ENCODE results near the gene CBX3. TPM values are rescaled to one million over a fixed set of nuclear protein-coding genes. Genes with fewer than 3 reads are reported as not detected.

The CBX3 gene
- total RNA-seq, 1 experiment from 2014 or later, result 232 TPM

DNA sequence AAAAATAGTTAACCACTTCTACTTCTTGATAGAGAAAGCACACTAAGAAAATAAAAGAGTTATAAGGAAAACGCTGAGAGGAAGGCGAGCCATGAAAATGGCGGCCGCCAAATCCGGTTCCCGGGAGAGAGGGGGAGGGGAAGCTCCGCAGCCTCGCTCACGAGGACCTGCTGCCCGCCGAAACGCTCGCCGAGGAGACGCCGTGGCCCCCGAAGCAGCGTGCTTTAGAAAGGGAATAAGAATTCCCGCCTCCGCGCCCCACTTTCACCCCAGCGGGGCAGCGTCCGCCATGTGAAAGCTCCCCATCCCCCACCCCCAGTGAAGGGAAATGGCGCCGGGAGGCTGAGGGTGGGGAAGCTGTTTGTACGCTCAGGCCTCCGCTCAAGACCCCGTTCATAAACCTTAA lies 1.5 kb upstream of the CBX3 start (continued):
- TF ChIP-seq FOXK1 (CRISPR knock-in tag; IDR thresholded peaks at IDR 0.05), result no peak
- TF ChIP-seq, protein P1, sequence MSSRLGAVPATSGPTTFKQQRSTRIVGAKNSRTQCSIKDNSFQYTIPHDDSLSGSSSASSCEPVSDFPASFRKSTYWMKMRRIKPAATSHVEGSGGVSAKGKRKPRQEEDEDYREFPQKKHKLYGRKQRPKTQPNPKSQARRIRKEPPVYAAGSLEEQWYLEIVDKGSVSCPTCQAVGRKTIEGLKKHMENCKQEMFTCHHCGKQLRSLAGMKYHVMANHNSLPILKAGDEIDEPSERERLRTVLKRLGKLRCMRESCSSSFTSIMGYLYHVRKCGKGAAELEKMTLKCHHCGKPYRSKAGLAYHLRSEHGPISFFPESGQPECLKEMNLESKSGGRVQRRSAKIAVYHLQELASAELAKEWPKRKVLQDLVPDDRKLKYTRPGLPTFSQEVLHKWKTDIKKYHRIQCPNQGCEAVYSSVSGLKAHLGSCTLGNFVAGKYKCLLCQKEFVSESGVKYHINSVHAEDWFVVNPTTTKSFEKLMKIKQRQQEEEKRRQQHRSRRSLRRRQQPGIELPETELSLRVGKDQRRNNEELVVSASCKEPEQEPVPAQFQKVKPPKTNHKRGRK (CRISPR knock-in tag; IDR thresholded peaks at IDR 0.05; ENCODE audit: borderline replicate concordance), result no peak
- no peak for TF ChIP-seq SMAD3 (CRISPR knock-in tag; IDR thresholded peaks at IDR 0.05; ENCODE audit: borderline replicate concordance)
- no peak for TF ChIP-seq ZNF219 (CRISPR knock-in tag; IDR thresholded peaks at IDR 0.05; ENCODE audit: borderline replicate concordance)
- TF ChIP-seq, protein P2, sequence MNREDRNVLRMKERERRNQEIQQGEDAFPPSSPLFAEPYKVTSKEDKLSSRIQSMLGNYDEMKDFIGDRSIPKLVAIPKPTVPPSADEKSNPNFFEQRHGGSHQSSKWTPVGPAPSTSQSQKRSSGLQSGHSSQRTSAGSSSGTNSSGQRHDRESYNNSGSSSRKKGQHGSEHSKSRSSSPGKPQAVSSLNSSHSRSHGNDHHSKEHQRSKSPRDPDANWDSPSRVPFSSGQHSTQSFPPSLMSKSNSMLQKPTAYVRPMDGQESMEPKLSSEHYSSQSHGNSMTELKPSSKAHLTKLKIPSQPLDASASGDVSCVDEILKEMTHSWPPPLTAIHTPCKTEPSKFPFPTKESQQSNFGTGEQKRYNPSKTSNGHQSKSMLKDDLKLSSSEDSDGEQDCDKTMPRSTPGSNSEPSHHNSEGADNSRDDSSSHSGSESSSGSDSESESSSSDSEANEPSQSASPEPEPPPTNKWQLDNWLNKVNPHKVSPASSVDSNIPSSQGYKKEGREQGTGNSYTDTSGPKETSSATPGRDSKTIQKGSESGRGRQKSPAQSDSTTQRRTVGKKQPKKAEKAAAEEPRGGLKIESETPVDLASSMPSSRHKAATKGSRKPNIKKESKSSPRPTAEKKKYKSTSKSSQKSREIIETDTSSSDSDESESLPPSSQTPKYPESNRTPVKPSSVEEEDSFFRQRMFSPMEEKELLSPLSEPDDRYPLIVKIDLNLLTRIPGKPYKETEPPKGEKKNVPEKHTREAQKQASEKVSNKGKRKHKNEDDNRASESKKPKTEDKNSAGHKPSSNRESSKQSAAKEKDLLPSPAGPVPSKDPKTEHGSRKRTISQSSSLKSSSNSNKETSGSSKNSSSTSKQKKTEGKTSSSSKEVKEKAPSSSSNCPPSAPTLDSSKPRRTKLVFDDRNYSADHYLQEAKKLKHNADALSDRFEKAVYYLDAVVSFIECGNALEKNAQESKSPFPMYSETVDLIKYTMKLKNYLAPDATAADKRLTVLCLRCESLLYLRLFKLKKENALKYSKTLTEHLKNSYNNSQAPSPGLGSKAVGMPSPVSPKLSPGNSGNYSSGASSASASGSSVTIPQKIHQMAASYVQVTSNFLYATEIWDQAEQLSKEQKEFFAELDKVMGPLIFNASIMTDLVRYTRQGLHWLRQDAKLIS (CRISPR knock-in tag; IDR thresholded peaks at IDR 0.05; ENCODE audit: borderline replicate concordance), result no peak
- TF ChIP-seq, protein P3, sequence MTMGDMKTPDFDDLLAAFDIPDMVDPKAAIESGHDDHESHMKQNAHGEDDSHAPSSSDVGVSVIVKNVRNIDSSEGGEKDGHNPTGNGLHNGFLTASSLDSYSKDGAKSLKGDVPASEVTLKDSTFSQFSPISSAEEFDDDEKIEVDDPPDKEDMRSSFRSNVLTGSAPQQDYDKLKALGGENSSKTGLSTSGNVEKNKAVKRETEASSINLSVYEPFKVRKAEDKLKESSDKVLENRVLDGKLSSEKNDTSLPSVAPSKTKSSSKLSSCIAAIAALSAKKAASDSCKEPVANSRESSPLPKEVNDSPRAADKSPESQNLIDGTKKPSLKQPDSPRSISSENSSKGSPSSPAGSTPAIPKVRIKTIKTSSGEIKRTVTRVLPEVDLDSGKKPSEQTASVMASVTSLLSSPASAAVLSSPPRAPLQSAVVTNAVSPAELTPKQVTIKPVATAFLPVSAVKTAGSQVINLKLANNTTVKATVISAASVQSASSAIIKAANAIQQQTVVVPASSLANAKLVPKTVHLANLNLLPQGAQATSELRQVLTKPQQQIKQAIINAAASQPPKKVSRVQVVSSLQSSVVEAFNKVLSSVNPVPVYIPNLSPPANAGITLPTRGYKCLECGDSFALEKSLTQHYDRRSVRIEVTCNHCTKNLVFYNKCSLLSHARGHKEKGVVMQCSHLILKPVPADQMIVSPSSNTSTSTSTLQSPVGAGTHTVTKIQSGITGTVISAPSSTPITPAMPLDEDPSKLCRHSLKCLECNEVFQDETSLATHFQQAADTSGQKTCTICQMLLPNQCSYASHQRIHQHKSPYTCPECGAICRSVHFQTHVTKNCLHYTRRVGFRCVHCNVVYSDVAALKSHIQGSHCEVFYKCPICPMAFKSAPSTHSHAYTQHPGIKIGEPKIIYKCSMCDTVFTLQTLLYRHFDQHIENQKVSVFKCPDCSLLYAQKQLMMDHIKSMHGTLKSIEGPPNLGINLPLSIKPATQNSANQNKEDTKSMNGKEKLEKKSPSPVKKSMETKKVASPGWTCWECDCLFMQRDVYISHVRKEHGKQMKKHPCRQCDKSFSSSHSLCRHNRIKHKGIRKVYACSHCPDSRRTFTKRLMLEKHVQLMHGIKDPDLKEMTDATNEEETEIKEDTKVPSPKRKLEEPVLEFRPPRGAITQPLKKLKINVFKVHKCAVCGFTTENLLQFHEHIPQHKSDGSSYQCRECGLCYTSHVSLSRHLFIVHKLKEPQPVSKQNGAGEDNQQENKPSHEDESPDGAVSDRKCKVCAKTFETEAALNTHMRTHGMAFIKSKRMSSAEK (CRISPR knock-in tag; IDR thresholded peaks at IDR 0.05; ENCODE audit: borderline replicate concordance), result peak; percentile 78; the same call in 1 of the 2 replicates
- TF ChIP-seq, protein P4, sequence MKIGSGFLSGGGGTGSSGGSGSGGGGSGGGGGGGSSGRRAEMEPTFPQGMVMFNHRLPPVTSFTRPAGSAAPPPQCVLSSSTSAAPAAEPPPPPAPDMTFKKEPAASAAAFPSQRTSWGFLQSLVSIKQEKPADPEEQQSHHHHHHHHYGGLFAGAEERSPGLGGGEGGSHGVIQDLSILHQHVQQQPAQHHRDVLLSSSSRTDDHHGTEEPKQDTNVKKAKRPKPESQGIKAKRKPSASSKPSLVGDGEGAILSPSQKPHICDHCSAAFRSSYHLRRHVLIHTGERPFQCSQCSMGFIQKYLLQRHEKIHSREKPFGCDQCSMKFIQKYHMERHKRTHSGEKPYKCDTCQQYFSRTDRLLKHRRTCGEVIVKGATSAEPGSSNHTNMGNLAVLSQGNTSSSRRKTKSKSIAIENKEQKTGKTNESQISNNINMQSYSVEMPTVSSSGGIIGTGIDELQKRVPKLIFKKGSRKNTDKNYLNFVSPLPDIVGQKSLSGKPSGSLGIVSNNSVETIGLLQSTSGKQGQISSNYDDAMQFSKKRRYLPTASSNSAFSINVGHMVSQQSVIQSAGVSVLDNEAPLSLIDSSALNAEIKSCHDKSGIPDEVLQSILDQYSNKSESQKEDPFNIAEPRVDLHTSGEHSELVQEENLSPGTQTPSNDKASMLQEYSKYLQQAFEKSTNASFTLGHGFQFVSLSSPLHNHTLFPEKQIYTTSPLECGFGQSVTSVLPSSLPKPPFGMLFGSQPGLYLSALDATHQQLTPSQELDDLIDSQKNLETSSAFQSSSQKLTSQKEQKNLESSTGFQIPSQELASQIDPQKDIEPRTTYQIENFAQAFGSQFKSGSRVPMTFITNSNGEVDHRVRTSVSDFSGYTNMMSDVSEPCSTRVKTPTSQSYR (CRISPR knock-in tag; IDR thresholded peaks at IDR 0.05), result peak; percentile 46; the same call in 1 of the 2 replicates
- no peak for TF ChIP-seq JAZF1 (CRISPR knock-in tag; IDR thresholded peaks at IDR 0.05)
- no peak for TF ChIP-seq SMAD4 (CRISPR knock-in tag; IDR thresholded peaks at IDR 0.05)
- TF ChIP-seq JUN (CRISPR knock-in tag; IDR thresholded peaks at IDR 0.05), result no peak
- peak; percentile 76 for TF ChIP-seq ZNF121 (CRISPR knock-in tag; IDR thresholded peaks at IDR 0.05)
- peak; percentile 3; the same call in 1 of the 2 replicates for TF ChIP-seq HMGA2 (CRISPR knock-in tag; IDR thresholded peaks at IDR 0.05)
- TF ChIP-seq, protein P5, sequence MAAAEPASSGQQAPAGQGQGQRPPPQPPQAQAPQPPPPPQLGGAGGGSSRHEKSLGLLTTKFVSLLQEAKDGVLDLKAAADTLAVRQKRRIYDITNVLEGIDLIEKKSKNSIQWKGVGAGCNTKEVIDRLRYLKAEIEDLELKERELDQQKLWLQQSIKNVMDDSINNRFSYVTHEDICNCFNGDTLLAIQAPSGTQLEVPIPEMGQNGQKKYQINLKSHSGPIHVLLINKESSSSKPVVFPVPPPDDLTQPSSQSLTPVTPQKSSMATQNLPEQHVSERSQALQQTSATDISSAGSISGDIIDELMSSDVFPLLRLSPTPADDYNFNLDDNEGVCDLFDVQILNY (CRISPR knock-in tag; IDR thresholded peaks at IDR 0.05), result 0 out of 2 replicates have a peak, but pooled peaks have one; percentile 8
- TF ChIP-seq, protein P6, sequence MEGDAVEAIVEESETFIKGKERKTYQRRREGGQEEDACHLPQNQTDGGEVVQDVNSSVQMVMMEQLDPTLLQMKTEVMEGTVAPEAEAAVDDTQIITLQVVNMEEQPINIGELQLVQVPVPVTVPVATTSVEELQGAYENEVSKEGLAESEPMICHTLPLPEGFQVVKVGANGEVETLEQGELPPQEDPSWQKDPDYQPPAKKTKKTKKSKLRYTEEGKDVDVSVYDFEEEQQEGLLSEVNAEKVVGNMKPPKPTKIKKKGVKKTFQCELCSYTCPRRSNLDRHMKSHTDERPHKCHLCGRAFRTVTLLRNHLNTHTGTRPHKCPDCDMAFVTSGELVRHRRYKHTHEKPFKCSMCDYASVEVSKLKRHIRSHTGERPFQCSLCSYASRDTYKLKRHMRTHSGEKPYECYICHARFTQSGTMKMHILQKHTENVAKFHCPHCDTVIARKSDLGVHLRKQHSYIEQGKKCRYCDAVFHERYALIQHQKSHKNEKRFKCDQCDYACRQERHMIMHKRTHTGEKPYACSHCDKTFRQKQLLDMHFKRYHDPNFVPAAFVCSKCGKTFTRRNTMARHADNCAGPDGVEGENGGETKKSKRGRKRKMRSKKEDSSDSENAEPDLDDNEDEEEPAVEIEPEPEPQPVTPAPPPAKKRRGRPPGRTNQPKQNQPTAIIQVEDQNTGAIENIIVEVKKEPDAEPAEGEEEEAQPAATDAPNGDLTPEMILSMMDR (IDR thresholded peaks at IDR 0.05), result no peak
- TF ChIP-seq, protein P7, sequence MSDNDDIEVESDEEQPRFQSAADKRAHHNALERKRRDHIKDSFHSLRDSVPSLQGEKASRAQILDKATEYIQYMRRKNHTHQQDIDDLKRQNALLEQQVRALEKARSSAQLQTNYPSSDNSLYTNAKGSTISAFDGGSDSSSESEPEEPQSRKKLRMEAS (CRISPR knock-in tag; IDR thresholded peaks at IDR 0.05), result no peak
- no peak for TF ChIP-seq ELF4 (CRISPR knock-in tag; IDR thresholded peaks at IDR 0.05; ENCODE audit: low read depth)
- TF ChIP-seq PRRX2 (CRISPR knock-in tag; IDR thresholded peaks at IDR 0.05), result no peak; the same call in 1 of the 2 replicates
